HEK293 (cell line): ENCODE data around the gene RIPOR3.

Experiments
- GLIS1 ChIP-seq: fragments of 450-650 bp; formaldehyde crosslinking; IDR thresholded peaks from 2 replicates; pipeline ENCODE4 v1.5.1; 2016; ENCODE audit warnings: missing biosample characterization, missing genetic modification characterization
- HIC1 ChIP-seq: fragments of 450-650 bp; formaldehyde crosslinking; IDR thresholded peaks from 2 replicates; pipeline ENCODE4 v1.5.1; 2016; ENCODE audit warnings: missing biosample characterization, missing genetic modification characterization
- OSR2 ChIP-seq: fragments of 450-650 bp; formaldehyde crosslinking; IDR thresholded peaks from 2 replicates; pipeline ENCODE4 v1.5.1; 2016; ENCODE audit warnings: missing biosample characterization, missing genetic modification characterization
- PRDM4 ChIP-seq: fragments of 450-650 bp; formaldehyde crosslinking; IDR thresholded peaks from 2 replicates; pipeline ENCODE4 v1.5.1; 2017; ENCODE audit warnings: missing biosample characterization, missing genetic modification characterization
- SCRT1 ChIP-seq: fragments of 450-650 bp; formaldehyde crosslinking; IDR thresholded peaks from 2 replicates; pipeline ENCODE4 v1.5.1; 2016; ENCODE audit warnings: missing biosample characterization, missing genetic modification characterization, borderline replicate concordance
- SCRT2 ChIP-seq: fragments of 450-650 bp; formaldehyde crosslinking; IDR thresholded peaks from 2 replicates; pipeline ENCODE4 v1.5.1; 2016; ENCODE audit warnings: missing biosample characterization, missing genetic modification characterization
- ZFHX2 ChIP-seq: fragments of 450-650 bp; formaldehyde crosslinking; conservative IDR thresholded peaks from 2 replicates; pipeline ENCODE4 v1.5.1; 2016; ENCODE audit warnings: missing biosample characterization, missing genetic modification characterization
- ZFP69B ChIP-seq: fragments of 450-650 bp; formaldehyde crosslinking; IDR thresholded peaks from 2 replicates; pipeline ENCODE4 v1.5.1; 2016; ENCODE audit warnings: missing biosample characterization, missing genetic modification characterization
- ZIC2 ChIP-seq: fragments of 450-650 bp; formaldehyde crosslinking; IDR thresholded peaks from 2 replicates; pipeline ENCODE4 v1.5.1; 2016; ENCODE audit warnings: missing biosample characterization, missing genetic modification characterization
- ZNF157 ChIP-seq: fragments of 450-650 bp; formaldehyde crosslinking; IDR thresholded peaks from 2 replicates; pipeline ENCODE4 v1.5.1; 2016; ENCODE audit warnings: missing biosample characterization, missing genetic modification characterization
- ZNF174 ChIP-seq: fragments of 450-650 bp; formaldehyde crosslinking; IDR thresholded peaks from 2 replicates; pipeline ENCODE4 v1.5.0; 2017; ENCODE audit warnings: missing biosample characterization, mild to moderate bottlenecking, missing genetic modification characterization
- ZNF223 ChIP-seq: fragments of 450-650 bp; formaldehyde crosslinking; IDR thresholded peaks from 2 replicates; pipeline ENCODE4 v1.5.1; 2016; ENCODE audit warnings: missing biosample characterization, missing genetic modification characterization
- ZNF24 ChIP-seq: fragments of 450-650 bp; formaldehyde crosslinking; IDR thresholded peaks from 2 replicates; pipeline ENCODE4 v1.5.1; 2016; ENCODE audit warnings: missing biosample characterization, missing genetic modification characterization
- ZNF26 ChIP-seq: fragments of 450-650 bp; formaldehyde crosslinking; IDR thresholded peaks from 2 replicates; pipeline ENCODE4 v1.5.1; 2016; ENCODE audit warnings: missing biosample characterization, missing genetic modification characterization
- ZNF48 ChIP-seq: fragments of 450-650 bp; formaldehyde crosslinking; IDR thresholded peaks from 2 replicates; pipeline ENCODE4 v1.5.1; 2016; ENCODE audit warnings: missing biosample characterization, missing genetic modification characterization
- ZNF510 ChIP-seq: fragments of 450-650 bp; formaldehyde crosslinking; IDR thresholded peaks from 2 replicates; pipeline ENCODE4 v1.5.1; 2018; ENCODE audit warnings: mild to moderate bottlenecking, missing genetic modification characterization, missing biosample characterization; ENCODE audit not compliant: insufficient replicate concordance
- ZNF639 ChIP-seq: fragments of 450-650 bp; formaldehyde crosslinking; IDR thresholded peaks from 2 replicates; pipeline ENCODE4 v1.5.1; 2016; ENCODE audit warnings: missing biosample characterization, missing genetic modification characterization
- ZNF654 ChIP-seq: fragments of 450-650 bp; formaldehyde crosslinking; IDR thresholded peaks from 2 replicates; pipeline ENCODE4 v1.5.1; 2016; ENCODE audit warnings: low read depth, missing biosample characterization, missing genetic modification characterization
- ZNF677 ChIP-seq: fragments of 450-650 bp; IDR thresholded peaks from 2 replicates; pipeline ENCODE4 v1.5.0; 2018; ENCODE audit warnings: missing biosample characterization, mild to moderate bottlenecking, missing genetic modification characterization, moderate library complexity
- ZNF768 ChIP-seq: fragments of 450-650 bp; formaldehyde crosslinking; IDR thresholded peaks from 2 replicates; pipeline ENCODE4 v1.5.1; 2018; ENCODE audit warnings: missing biosample characterization, mild to moderate bottlenecking, missing genetic modification characterization
- ZNF777 ChIP-seq: fragments of 450-650 bp; formaldehyde crosslinking; IDR thresholded peaks from 2 replicates; pipeline ENCODE4 v1.5.1; 2017; ENCODE audit warnings: missing biosample characterization, missing genetic modification characterization, borderline replicate concordance
- ZSCAN23 ChIP-seq: fragments of 450-650 bp; formaldehyde crosslinking; IDR thresholded peaks from 2 replicates; pipeline ENCODE4 v1.5.1; 2016; ENCODE audit warnings: missing biosample characterization, missing genetic modification characterization

Gene RIPOR3

GRCh38 chr20:50628853-50629669 is 62.3 kb downstream of the RIPOR3 start (continued):
- TF ChIP-seq ZNF157 (tag by site-specific recombination) (no peak), ZNF24 (tag by site-specific recombination) (no peak), ZNF677 (tag by site-specific recombination) (no peak), ZSCAN23 (tag by site-specific recombination) (no peak), ZNF174 (tag by site-specific recombination) (no peak), ZNF777 (tag by site-specific recombination) (no peak), ZNF639 (tag by site-specific recombination) (no peak), ZNF223 (no peak), ZNF510 (tag by site-specific recombination) (no peak), ZFP69B (no peak), ZIC2 (tag by site-specific recombination) (peak; percentile 84), HIC1 (tag by site-specific recombination) (no peak), ZNF48 (tag by site-specific recombination) (no peak), ZNF654 (tag by site-specific recombination) (no peak), SCRT2 (tag by site-specific recombination) (no peak), ZFHX2 (peak; percentile 42), OSR2 (tag by site-specific recombination) (no peak), SCRT1 (tag by site-specific recombination) (no peak), ZNF26 (no peak), GLIS1 (tag by site-specific recombination) (peak; percentile 68), PRDM4 (tag by site-specific recombination) (no peak), ZNF768 (tag by site-specific recombination) (no peak)
